Kidney epithelial cell (primary cell): ENCODE results near the gene GLS2. TPM values are rescaled to one million over a fixed set of nuclear protein-coding genes. Genes with fewer than 3 reads are reported as not detected.

Experiments used
- DNase-seq: peaks from one replicate; pipeline ENCODE4 v3.0.0-alpha.2; 2010; ENCODE audit warnings: low read depth
- H3K27me3 ChIP-seq: 2 replicates; pipeline ENCODE4 v1.6.0; 2011; ENCODE audit warnings: low read length; ENCODE audit not compliant: control insufficient read depth, insufficient read depth
- H3K36me3 ChIP-seq: 2 replicates; pipeline ENCODE4 v1.5.1; 2011; ENCODE audit warnings: low read length; ENCODE audit not compliant: control insufficient read depth, insufficient read depth
- H3K4me3 ChIP-seq: 2 replicates; pipeline ENCODE4 v1.5.1; 2011; ENCODE audit warnings: low read depth, mild to moderate bottlenecking, control low read depth, low read length
- total RNA-seq: library from RNA; depleted of rRNA; stranded (reverse); fragments of >200 nt; gene quantifications from 2 replicates; pipeline ENCODE4 v1.2.3, GENCODE V29; 2015
- TF ChIP-seq, protein P1 (sequence below): IDR thresholded peaks from 2 replicates; pipeline ENCODE4 v1.5.1; 2011; ENCODE audit warnings: mild to moderate bottlenecking, moderate library complexity, low read length, control low read depth, inconsistent platforms; ENCODE audit not compliant: insufficient read depth, poor library complexity, severe bottlenecking

GLS2 gene
- total RNA-seq, 1 donor from 2014 or later = 2.3 TPM

DNA sequence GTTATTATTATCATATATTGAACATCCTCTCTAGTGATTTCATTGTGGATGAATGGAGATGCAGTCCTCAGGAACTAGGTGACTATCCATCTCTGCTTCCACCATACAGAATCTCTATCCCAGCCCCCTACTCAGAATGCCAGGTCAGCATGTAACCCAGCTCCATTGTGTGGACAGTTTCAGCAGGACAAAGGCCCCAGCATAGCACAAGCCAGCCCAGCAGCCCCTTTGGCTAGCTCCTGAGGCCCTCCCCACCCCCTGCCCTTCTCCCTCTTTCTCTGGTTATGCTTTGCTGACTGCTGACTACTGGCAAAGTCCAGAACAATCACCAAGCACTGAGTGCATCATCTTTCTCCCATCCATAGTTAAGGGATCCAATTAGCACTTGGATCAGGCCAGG lies 25.4 kb downstream of the GLS2 start:
- H3K27me3 ChIP-seq = no peaks in the 10 kb centered on the region
- DNase-seq = no peak
- H3K36me3 ChIP-seq = no peaks in the 10 kb centered on the region
- TF ChIP-seq, protein P1, sequence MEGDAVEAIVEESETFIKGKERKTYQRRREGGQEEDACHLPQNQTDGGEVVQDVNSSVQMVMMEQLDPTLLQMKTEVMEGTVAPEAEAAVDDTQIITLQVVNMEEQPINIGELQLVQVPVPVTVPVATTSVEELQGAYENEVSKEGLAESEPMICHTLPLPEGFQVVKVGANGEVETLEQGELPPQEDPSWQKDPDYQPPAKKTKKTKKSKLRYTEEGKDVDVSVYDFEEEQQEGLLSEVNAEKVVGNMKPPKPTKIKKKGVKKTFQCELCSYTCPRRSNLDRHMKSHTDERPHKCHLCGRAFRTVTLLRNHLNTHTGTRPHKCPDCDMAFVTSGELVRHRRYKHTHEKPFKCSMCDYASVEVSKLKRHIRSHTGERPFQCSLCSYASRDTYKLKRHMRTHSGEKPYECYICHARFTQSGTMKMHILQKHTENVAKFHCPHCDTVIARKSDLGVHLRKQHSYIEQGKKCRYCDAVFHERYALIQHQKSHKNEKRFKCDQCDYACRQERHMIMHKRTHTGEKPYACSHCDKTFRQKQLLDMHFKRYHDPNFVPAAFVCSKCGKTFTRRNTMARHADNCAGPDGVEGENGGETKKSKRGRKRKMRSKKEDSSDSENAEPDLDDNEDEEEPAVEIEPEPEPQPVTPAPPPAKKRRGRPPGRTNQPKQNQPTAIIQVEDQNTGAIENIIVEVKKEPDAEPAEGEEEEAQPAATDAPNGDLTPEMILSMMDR = no peak
- no peak overlapping the region for H3K4me3 ChIP-seq

- TF ChIP-seq, protein P1 = no peak
- DNase-seq = peak; percentile 42
- no peak overlapping the region for H3K4me3 ChIP-seq
- no peaks in the 10 kb centered on the region for H3K27me3 ChIP-seq
- no peaks in the 10 kb centered on the region for H3K36me3 ChIP-seq
These were observed 26.5 kb downstream of the GLS2 start for GRCh38 chr12:56461235-56462159.

GRCh38 chr12:56457817-56458216 lies 30.1 kb downstream of the GLS2 start:
- TF ChIP-seq, protein P1 = no peak
- no peaks in the 10 kb centered on the region for H3K27me3 ChIP-seq
- no peak for DNase-seq
- H3K36me3 ChIP-seq = no peaks in the 10 kb centered on the region
- H3K4me3 ChIP-seq = no peak overlapping the region

DNA sequence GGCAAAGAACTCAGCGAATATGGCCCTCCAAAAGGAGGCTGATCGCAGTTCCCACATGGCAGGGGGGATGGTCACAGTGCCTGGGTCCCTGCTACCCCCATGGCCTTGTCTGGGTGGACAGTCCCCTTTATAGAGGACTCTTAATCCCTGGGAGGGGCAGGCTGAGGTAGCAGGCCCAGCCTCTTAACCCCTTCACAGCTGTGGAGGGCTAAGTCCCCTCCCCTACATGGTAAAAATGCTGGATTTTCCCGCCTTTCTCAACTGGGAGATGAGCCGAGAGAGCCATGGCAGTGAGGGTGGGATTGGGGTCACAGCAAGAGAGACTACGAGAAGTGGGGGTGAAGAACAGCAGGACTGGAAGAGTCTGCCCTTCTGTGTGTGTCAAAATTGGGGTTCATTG lies 33.4 kb downstream of the GLS2 start, which contains the start of gene MIP:
Gene MIP, minus strand, starts transcription at position 101 of the 400 bp plus-strand sequence. Its CDS starts 44 bp downstream, at position 57.
- TF ChIP-seq, protein P1 = no peak
- H3K4me3 ChIP-seq = no peak within 1 kb of the TSS
- DNase-seq = no peak
- H3K36me3 ChIP-seq = no peaks in the 10 kb centered on the region
- H3K27me3 ChIP-seq = no peaks in the 10 kb centered on the region

DNA sequence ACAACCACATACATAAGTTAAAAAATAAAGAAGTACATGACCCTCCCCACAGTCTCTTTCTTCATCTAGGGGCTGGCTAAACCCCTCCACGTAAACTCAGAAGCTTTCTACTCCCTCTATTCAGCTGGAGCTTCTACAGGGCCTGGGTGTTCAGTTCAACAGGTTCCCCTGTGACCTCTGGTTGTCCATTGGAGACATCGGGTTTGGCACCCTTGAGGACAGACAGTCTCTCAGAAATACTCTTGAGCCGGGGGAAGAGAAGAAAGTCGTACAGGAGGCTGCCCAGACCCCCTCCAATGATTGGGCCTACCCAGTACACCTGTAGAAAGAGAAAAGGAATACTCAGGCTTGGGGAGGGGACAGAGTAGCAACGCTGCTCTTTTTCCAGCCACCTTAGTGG lies 36.8 kb downstream of the GLS2 start:
- DNase-seq = no peak
- H3K27me3 ChIP-seq = no peaks in the 10 kb centered on the region
- no peaks in the 10 kb centered on the region for H3K36me3 ChIP-seq
- TF ChIP-seq, protein P1 = no peak
- H3K4me3 ChIP-seq = no peak overlapping the region
